ENCODE results near the gene GNG7.

DNA sequence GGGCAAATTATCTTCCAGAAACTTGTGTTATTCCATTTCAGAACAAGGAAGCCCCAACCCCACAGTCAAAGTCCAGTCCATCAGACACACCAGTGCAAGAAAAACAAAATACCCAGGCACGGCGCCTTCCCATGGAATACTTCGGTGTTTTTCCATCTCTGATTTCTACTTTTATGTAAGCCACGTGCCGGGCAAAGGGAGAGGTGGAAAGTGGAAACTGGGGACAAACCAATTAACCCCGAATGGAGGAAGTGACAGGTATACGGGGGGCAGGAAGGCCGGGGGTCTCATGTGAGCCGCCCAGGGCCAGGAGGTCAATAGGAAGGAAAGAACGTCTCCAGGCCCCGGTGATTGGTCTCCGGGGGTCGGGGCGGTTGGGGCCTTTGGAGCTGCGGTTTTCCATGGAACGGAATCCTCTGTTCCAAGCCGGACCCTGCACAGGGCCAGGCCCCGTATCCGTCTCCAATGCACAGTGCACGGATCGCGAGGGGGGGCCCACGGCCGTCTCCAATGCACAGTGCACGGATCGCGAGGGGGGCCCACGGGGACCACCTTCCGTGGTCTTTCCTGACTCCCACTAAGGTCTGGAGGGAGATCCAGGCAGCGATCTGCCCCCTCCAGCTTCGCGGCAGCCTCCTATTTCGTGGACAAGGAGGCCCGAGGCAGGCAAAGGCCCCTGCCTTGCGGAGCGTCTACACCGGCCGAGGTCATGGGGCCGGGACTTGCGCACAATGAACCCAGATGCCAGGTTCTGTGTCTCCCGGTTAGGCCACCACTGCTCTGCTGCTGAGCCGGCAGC lies 146.9 kb downstream of the GNG7 start:
- TF ChIP-seq, protein P1, sequence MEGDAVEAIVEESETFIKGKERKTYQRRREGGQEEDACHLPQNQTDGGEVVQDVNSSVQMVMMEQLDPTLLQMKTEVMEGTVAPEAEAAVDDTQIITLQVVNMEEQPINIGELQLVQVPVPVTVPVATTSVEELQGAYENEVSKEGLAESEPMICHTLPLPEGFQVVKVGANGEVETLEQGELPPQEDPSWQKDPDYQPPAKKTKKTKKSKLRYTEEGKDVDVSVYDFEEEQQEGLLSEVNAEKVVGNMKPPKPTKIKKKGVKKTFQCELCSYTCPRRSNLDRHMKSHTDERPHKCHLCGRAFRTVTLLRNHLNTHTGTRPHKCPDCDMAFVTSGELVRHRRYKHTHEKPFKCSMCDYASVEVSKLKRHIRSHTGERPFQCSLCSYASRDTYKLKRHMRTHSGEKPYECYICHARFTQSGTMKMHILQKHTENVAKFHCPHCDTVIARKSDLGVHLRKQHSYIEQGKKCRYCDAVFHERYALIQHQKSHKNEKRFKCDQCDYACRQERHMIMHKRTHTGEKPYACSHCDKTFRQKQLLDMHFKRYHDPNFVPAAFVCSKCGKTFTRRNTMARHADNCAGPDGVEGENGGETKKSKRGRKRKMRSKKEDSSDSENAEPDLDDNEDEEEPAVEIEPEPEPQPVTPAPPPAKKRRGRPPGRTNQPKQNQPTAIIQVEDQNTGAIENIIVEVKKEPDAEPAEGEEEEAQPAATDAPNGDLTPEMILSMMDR (conservative IDR thresholded peaks at IDR 0.05; ENCODE audit: low read depth, low read length): no peak
- TF ChIP-seq EZH2 (IDR thresholded peaks at IDR 0.05; ENCODE audit: low read length, unreplicated experiment) (no peak), EZH2phosphoT487 (IDR thresholded peaks at IDR 0.05; ENCODE audit: borderline replicate concordance, low read length) (no peak)
